A673 (cell line): ENCODE measurements around the gene ZNF212.

Experiments
- CTCF ChIP-seq: fragments of 300-800, 200-600 bp; sonication (generic); conservative IDR thresholded peaks from 2 replicates; pipeline ENCODE4 v1.5.1; 2017; ENCODE audit warnings: low read depth, mild to moderate bottlenecking, antibody characterized with exemption, low read length, moderate library complexity, mixed read lengths
- EZH2 ChIP-seq: fragments of 200-600 bp; sonication (generic); IDR thresholded peaks from 2 replicates; pipeline ENCODE4 v1.6.1; 2017; ENCODE audit warnings: borderline replicate concordance, low read depth, mild to moderate bottlenecking, mixed read lengths, antibody characterized with exemption, low read length; ENCODE audit not compliant: poor library complexity, severe bottlenecking

- TF ChIP-seq CTCF (peak; percentile 77), EZH2 (no peak)
Observed at GRCh38 chr7:149195180-149196150, 44.0 kb upstream of the ZNF212 start, which contains the start of gene ZNF282.
